NCI-H1436 (cell line): ENCODE results near the gene B3GNT8.
"Not testable (repeated sequence)": the region's sequence is repeated elsewhere in the genome, so short reads cannot be mapped to it uniquely, and the experiment has no call there.

Source experiments
- DNase-seq: peaks from one replicate; lab custom pipeline; 2025; lab: John Stamatoyannopoulos, UW

B3GNT8 gene

GRCh38 chr19:41436674-41436951, 9.4 kb upstream of the B3GNT8 start:
- no peak for DNase-seq

- no peak for DNase-seq
Observed at GRCh38 chr19:41435936-41436673, 8.9 kb upstream of the B3GNT8 start.

GRCh38 chr19:41435376-41435775, 8.2 kb upstream of the B3GNT8 start:
- not testable (repeated sequence) for DNase-seq

DNA sequence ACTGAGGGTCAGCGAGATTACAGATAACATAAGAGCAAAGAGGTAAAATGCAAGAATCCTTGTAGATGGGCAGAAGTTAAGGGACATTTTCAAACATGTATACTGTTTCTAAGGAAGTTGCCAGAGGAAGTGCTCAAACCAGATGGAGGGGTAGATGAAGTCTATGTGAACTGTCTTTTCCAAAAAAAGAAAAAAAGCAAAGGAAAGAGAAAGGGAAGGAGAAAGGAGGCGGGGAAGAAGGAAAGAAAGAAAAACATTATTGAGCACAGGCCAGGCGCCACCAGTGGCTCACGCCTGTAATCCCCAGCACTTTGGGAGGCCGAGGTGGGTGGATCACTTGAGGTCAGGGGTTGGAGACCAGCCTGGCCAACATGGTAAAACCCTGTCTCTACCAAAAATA, 7.3 kb upstream of the B3GNT8 start:
- no peak for DNase-seq

- DNase-seq: no peak
Observed at GRCh38 chr19:41433171-41433570, 6.0 kb upstream of the B3GNT8 start.

DNA sequence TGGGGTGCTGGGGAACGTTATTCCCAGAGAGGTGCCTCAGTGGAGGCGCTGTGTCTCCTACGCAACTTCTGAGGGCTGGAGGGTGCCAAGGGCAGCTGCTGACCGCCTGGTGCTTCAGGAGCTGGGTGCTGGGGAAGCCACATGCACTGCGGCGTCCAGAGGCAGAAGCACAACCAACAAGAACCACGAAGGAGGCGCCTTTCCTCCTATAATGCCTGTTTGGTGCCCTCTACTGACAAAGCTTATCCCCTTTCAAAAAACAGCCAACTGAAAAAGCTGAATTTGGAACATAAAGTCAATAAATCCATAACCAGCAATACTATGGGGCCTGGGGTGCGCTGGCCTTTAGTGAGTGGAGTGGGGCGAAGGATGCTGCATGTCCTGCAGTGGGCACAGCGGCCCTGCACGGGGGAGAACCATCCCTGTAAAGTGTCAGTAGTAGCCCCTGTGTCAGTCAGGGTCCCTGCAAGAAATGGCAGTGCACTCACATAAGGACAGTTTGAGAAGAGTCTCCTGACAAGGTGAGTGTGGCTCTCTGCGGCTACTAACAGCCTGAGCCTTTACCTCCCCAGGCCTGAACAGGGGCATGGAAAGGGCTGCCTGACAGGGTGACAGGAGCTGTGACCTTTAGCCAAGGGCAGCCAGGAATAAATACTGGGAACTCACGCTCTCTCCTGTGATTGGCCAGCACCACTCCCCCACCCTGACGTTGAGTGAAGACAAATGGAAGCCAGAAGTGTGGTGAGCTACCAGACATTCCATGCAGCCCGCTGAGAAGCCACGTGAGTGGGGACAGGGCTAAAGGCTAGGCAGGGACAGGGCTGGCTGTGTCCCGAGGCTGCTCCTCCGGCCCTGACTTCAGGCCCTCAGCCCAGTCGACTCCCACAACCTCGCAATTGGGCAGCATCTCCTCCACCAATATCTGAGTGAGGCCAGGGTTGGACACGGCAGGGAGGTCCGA, 4.5 kb upstream of the B3GNT8 start:
- DNase-seq: no peak

DNA sequence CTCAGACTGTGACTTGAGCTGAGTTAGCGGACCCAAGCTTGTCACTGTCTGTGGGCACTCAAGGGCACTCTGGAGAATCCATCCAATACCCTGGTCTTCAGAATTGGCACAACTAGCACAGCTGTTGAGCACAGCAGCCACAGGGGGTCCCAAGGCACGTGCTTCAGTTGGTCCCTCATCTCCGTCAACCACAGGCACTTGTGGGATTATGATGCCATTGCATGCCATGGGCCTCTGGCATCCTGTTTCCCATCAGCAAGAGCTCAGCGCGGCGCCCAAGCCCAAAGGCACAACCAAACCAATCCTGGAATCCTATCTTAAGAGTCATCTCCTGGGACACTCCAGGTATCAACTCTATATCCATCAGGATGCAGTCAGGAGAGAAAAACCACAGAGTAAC, 3.7 kb upstream of the B3GNT8 start:
- no peak for DNase-seq

DNA sequence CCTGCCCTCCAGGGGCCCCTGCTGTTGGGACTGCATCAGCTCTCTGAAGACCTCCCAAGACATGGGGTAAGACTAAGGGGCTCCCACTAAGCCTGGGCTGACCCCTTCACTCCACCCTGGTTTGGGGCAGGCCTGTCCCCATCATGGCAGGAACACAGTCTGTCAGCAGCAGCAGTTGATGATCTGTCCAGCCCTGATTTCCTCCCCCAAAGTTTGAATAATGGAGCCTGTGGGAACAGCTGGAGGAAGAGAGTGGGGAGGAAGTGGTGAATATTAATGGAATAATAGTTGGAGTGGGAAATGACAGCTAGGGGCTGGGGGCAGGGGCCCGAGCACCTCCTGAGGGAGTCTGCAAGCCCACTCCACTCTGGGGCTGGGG, 1.3 kb upstream of the B3GNT8 start:
- DNase-seq: no peak

- DNase-seq: no peak
Observed at GRCh38 chr19:41427647-41428480, 690 bp upstream of the B3GNT8 start.

- DNase-seq: no peak
Observed at GRCh38 chr19:41426116-41426841, 895 bp downstream of the B3GNT8 start.

DNA sequence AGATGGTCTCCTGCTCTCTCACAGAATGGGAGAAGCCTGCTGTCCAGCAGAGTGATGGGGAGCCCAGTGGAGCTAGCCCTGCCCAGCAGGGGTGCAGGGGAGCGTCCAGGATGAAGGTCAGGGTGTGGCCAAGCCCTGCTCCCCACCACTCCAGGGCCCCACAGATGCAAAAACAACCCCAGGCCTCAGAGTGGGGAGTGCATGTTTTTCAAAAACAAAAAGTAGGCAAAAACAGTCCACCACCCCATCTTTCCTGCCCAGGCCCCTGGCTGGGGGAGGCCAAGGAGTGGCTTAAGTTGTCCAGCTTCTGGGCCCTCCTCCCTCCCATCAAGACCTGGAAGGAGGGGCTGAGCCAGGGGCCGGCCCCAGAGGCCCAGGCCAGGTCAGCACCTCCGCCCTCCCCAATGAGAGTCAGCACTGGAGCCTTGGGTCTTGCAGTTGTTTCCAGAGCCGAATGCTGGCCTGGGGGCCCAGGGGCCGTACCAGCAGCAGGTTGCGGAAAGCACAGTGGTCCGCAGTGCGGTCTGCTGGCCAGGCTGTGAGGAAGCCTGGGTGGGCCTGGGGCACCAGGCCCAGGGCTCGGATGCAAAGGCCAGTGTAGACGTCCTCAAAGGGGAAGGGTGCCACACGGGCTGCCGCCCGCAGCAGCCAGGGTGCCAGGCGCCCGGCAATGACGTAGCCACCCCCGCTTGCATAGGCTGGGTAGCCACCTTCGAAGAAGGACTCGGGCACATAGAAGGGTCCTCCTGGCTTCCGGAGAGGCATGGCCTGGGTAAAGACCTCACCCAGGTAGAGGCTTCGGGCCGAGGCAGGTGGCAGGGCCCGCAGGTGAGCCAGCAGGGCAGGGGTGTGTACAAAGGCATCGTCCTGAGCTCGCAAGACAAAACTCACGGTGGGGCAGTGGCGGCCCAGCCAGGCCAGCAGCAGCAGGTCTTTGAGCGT, 1.7 kb downstream of the B3GNT8 start:
- DNase-seq: no peak

DNA sequence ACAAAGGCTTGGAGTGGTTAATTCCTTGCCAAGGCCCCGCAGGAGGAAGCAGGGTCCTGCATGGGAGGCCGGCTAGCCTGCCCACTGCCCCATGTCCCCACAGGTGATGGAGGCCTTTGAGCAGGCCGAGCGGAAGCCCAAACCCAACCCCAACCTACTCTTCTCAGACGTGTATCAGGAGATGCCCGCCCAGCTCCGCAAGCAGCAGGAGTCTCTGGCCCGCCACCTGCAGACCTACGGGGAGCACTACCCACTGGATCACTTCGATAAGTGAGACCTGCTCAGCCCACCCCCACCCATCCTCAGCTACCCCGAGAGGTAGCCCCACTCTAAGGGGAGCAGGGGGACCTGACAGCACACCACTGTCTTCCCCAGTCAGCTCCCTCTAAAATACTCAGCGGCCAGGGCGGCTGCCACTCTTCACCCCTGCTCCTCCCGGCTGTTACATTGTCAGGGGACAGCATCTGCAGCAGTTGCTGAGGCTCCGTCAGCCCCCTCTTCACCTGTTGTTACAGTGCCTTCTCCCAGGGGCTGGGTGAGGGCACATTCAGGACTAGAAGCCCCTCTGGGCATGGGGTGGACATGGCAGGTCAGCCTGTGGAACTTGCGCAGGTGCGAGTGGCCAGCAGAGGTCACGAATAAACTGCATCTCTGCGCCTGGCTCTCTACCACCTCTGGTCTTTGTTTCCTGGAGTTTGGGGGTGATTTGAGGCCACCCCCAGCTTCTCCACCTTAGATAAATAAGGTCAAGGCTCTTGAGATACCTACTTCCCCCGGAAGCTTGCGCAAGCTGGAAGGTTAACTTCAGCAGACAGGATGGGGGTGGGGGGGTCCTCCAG, 2.6 kb downstream of the B3GNT8 start:
- no peak for DNase-seq

DNA sequence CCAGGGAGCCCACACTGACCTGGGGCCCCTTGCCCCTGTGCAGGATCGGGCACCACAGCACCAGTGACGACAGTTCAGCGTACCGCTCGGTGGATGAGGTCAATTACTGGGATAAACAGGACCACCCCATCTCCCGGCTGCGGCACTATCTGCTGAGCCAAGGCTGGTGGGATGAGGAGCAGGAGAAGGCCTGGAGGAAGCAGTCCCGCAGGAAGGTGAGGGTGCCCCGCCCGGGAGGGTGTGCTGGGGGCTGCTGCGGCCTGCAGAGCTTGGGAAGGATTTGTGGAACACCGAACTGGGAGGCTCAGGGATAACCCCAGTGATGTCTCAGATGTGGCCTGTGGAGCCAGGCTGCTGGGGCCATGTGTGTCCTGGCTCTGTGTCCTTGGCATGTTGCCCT, 4.2 kb downstream of the B3GNT8 start:
- DNase-seq: no peak

DNA sequence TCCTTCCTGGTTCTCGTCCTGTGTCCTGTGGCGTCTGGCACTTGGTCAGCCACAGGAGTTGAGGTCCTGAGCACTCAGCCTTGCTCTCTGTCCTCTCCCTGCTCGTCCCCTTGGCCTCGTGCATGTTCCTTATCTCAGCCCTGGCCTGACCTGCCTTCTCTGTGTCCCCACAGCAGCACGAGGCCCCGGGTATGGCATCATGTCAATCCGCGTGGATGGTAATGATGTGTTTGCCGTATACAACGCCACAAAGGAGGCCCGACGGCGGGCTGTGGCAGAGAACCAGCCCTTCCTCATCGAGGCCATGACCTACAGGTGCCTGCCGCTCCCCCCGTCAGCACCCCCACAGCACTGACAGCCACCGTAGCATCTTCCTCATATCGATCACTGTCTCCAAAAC, 4.7 kb downstream of the B3GNT8 start:
- DNase-seq: no peak

GRCh38 chr19:41421973-41422372, 5.2 kb downstream of the B3GNT8 start:
- no peak for DNase-seq

DNA sequence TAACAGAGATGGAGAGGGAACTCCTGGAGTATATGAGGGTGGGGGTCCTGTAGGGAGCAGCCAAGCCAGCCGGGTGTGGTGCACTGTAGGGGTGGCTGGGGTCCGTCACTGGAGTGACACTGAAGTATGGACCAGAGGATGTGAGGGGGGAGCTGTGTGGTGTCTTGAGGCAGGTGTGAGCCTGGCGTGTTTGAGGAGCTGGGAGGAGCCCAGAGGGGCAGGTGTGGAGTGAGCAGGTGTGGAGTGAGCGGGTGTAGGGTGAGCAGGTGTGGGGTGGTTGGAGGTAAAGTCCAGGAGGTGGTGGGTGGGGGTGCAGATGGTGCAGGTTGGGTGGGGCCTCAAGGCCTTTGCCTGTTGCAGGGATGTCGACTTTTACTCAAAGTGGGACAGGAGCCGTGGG, 5.9 kb downstream of the B3GNT8 start:
- no peak for DNase-seq

GRCh38 chr19:41420101-41420880, 6.9 kb downstream of the B3GNT8 start:
- no peak for DNase-seq

GRCh38 chr19:41416194-41416674, 10.9 kb downstream of the B3GNT8 start:
- no peak for DNase-seq

GRCh38 chr19:41415154-41415571, 12.0 kb downstream of the B3GNT8 start:
- no peak for DNase-seq
